ENCODE results near the gene SHISA5. TPM values are rescaled to one million over a fixed set of nuclear protein-coding genes. Genes with fewer than 3 reads are reported as not detected.

SHISA5 gene
- total and polyA plus RNA-seq, 2 experiments from 2014 or later, result 192 to 369 TPM

DNA sequence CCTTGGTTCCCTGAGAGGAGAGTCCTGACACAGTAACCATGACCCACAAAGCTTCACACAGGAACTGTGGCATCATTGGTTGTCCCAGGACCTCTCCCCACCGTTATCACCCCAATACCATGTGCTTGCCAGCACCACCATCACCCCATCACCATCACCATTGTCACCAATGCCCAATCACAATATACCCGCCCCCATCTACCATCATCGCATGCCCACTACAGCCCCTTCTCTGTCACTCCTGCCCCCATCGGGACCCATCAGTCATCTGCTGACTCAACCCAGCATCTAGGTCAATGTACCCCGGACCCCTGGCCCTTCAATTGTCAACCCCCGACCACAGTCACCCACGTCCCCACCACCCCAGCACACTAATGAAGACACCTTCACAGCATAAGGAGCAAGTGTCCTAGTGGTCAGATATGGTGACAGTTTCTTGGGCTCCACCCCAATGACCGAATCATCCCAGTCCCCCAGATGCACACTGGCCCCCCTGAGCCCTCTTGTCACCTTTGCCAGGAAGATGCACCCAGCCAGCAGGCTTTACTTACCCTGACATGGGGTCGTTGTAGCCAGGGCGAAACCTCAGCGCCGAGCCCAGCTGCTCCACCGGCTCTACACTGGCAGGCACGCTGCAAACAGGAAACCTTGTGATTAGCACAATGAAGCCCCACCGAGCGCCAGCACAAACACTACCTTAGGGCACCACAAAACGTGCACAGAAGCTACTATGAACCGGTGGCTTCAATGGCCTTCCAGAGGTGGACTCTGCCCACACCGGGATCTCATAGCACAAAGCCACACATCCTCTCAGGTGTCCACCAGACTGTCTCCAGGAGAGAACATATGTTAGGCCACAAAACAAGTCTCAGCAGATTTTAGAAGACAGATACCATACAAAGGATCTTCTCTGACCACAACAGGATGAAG lies 25.1 kb downstream of the SHISA5 start:
- Histone ChIP-seq H4K20me1 (ENCODE audit: insufficient read depth, poor library complexity, severe bottlenecking) (no peaks in the 10 kb centered on the region), H3K36me3 (replicated peaks; ENCODE audit: insufficient read depth, low read depth) (no peaks in the 10 kb centered on the region), H3K4me1 (ENCODE audit: insufficient read depth) (peaks cover 6% of the 10 kb centered on the region), H3K79me2 (no peaks in the 10 kb centered on the region), H3K9me2 (replicated peaks; ENCODE audit: insufficient read depth) (no peaks in the 10 kb centered on the region), H3K27me3 (no peaks in the 10 kb centered on the region), H2AFZ (no peak overlapping the region), H3K9me3 (ENCODE audit: low read depth) (no peaks in the 10 kb centered on the region), H3K4me2 (no peak overlapping the region), H3K4me3 (no peak overlapping the region), H3K27ac (no peak overlapping the region)
- no peak for DNase-seq (ENCODE audit: low spot score)
- TF ChIP-seq EZH2phosphoT487 (IDR thresholded peaks at IDR 0.05; ENCODE audit: low read depth, severe bottlenecking, unreplicated experiment) (no peak), CTCF (IDR thresholded peaks at IDR 0.05; ENCODE audit: poor library complexity) (no peak), EZH2 (IDR thresholded peaks at IDR 0.05; ENCODE audit: borderline replicate concordance) (no peak)
- 89% methylated on average over 19 of the region's 19 CpGs for WGBS (ENCODE audit: low lambda C conversion rate, missing lambda C conversion rate)

GRCh38 chr3:48477959-48478520 lies 25.9 kb downstream of the SHISA5 start:
- DNase-seq (ENCODE audit: low spot score), result no peak
- no peak overlapping the region for H2AFZ ChIP-seq
- no peak overlapping the region for H3K27ac ChIP-seq
- TF ChIP-seq EZH2 (IDR thresholded peaks at IDR 0.05; ENCODE audit: borderline replicate concordance) (no peak), EZH2phosphoT487 (IDR thresholded peaks at IDR 0.05; ENCODE audit: low read depth, severe bottlenecking, unreplicated experiment) (no peak), CTCF (IDR thresholded peaks at IDR 0.05; ENCODE audit: poor library complexity) (no peak)
- no peaks in the 10 kb centered on the region for H3K36me3 ChIP-seq (replicated peaks; ENCODE audit: insufficient read depth, low read depth)
- H3K4me2 ChIP-seq, result no peak overlapping the region
- no peaks in the 10 kb centered on the region for H3K9me3 ChIP-seq (ENCODE audit: low read depth)
- no peaks in the 10 kb centered on the region for H3K27me3 ChIP-seq
- WGBS (ENCODE audit: low lambda C conversion rate, missing lambda C conversion rate), result 82% methylated on average over 9 of the region's 9 CpGs
- no peak overlapping the region for H3K4me3 ChIP-seq
- H3K4me1 ChIP-seq (ENCODE audit: insufficient read depth), result peaks cover 14% of the 10 kb centered on the region
- no peaks in the 10 kb centered on the region for H4K20me1 ChIP-seq (ENCODE audit: insufficient read depth, poor library complexity, severe bottlenecking)
- H3K79me2 ChIP-seq, result no peaks in the 10 kb centered on the region
- H3K9me2 ChIP-seq (replicated peaks; ENCODE audit: insufficient read depth), result no peaks in the 10 kb centered on the region

- TF ChIP-seq EZH2phosphoT487 (IDR thresholded peaks at IDR 0.05; ENCODE audit: low read depth, severe bottlenecking, unreplicated experiment), result no peak
- no peak for TF ChIP-seq EZH2 (IDR thresholded peaks at IDR 0.05; ENCODE audit: borderline replicate concordance)
- TF ChIP-seq CTCF (IDR thresholded peaks at IDR 0.05; ENCODE audit: poor library complexity), result no peak
- no peaks in the 10 kb centered on the region for H3K36me3 ChIP-seq (replicated peaks; ENCODE audit: insufficient read depth, low read depth)
- peaks cover 11% of the 10 kb centered on the region for H3K79me2 ChIP-seq
- H3K27ac ChIP-seq, result no peak overlapping the region
- H3K4me3 ChIP-seq, result no peak overlapping the region
- H3K27me3 ChIP-seq, result no peaks in the 10 kb centered on the region
- H3K4me1 ChIP-seq (ENCODE audit: insufficient read depth), result peaks cover 23% of the 10 kb centered on the region
- WGBS (ENCODE audit: low lambda C conversion rate, missing lambda C conversion rate), result 92% methylated on average over 9 of the region's 9 CpGs
- H3K4me2 ChIP-seq, result no peak overlapping the region
- no peak overlapping the region for H2AFZ ChIP-seq
- no peaks in the 10 kb centered on the region for H4K20me1 ChIP-seq (ENCODE audit: insufficient read depth, poor library complexity, severe bottlenecking)
- H3K9me3 ChIP-seq (ENCODE audit: low read depth), result no peaks in the 10 kb centered on the region
- H3K9me2 ChIP-seq (replicated peaks; ENCODE audit: insufficient read depth), result no peaks in the 10 kb centered on the region
- no peak for DNase-seq (ENCODE audit: low spot score)
Measured at GRCh38 chr3:48476426-48477053, 27.4 kb downstream of the SHISA5 start.
